Heart left ventricle (tissue), 13 donors: Measurements from ENCODE around the gene CDH23.

Experiments
- CTCF ChIP-seq, 12 donors: fragments of 200-600 bp; sonication (generic) in 4 of 12; IDR thresholded peaks; one replicate each; pipeline versions ENCODE4 v1.5.0 to v1.8.0; 2018 to 2022; ENCODE audit warnings: antibody characterized with exemption in 12 of 12, mild to moderate bottlenecking in 5 of 12
- POLR2A ChIP-seq, 2 donors: fragments of 450-650 bp; IDR thresholded peaks; one replicate each; pipeline ENCODE4 v1.6.1; 2017; ENCODE audit warnings: antibody characterized with exemption in 2 of 2, mild to moderate bottlenecking in 2 of 2, moderate library complexity in 2 of 2
- donor health status: ischemic (EF 13 %, LVEDD 7.1; RV severe dilation, severe dysfunction).
- donor health status: DM: no; HTN: yes; CAD: no.
- donor health status: DM: no; HTN: no; CAD: no.
- donor health status: ischemic (EF 25% LVEDD 6.9; RV normal size, moderate dysfunction).
- donor health status: ischemic (EF 25% LVEDD 5.7; RV mildly dilated, moderate dysfunction).
- donor health status: ischemic (EF 35%, LVEDD 5.7; RV mildly dilated, moderate dysfunction).
- donor health status: nonischemic (EF 11% LVEDD 7.7; RV severe dilation, severe dysfunction).
- donor health status: DM: yes; HTN: yes; CAD: no.
- donor health status: PGD.
- donor health status: ischemic (EF 29% LVEDD 5.4; RV normal size, mild dysfunction).
- donor health status: nonischemic (EF 23%, LVEDD 6.1; RV moderate dilation, normal function).

GRCh38 chr10:71696628-71697326 lies 300.1 kb downstream of the CDH23 start:
- TF ChIP-seq CTCF (IDR thresholded peaks at IDR 0.05): peak; percentile 73 to 93 (median 82)
- TF ChIP-seq POLR2A (IDR thresholded peaks at IDR 0.05): no peak
